ENCODE data around the gene WLS.

WLS gene

DNA sequence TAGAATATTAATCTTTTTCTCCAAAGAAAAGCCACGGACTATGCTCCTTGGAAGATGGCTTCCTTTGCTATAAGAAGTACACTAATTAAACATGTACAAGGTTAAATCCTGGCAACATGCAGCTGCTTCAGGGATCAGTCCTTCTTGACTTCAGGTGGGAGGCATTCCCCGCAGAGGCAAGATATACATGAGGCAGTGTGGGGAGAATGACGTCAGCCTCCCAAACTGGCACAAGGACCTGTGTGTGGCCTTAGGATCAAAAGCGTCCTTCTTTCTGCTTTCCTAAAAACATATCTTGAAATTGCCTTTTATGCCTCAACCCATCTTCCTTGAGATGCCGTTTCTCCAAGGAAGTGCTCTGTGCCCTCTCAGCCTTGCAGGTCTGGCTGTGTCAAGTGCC is 90.3 kb downstream of the WLS start:
- Histone ChIP-seq H3K4me1 (ENCODE audit: control insufficient read depth, insufficient read depth, low read length) (peaks cover 7% of the 10 kb centered on the region), H3K9me3 (ENCODE audit: control insufficient read depth, insufficient read depth, low read length) (no peaks in the 10 kb centered on the region), H3K27me3 (ENCODE audit: control insufficient read depth, insufficient read depth, low read length) (no peaks in the 10 kb centered on the region), H3K36me3 (ENCODE audit: control insufficient read depth, insufficient read depth, low read length) (no peaks in the 10 kb centered on the region), H3K9ac (ENCODE audit: low read depth, low read length) (no peak overlapping the region), H3K4me3 (ENCODE audit: low read depth, low read length) (no peak overlapping the region)

DNA sequence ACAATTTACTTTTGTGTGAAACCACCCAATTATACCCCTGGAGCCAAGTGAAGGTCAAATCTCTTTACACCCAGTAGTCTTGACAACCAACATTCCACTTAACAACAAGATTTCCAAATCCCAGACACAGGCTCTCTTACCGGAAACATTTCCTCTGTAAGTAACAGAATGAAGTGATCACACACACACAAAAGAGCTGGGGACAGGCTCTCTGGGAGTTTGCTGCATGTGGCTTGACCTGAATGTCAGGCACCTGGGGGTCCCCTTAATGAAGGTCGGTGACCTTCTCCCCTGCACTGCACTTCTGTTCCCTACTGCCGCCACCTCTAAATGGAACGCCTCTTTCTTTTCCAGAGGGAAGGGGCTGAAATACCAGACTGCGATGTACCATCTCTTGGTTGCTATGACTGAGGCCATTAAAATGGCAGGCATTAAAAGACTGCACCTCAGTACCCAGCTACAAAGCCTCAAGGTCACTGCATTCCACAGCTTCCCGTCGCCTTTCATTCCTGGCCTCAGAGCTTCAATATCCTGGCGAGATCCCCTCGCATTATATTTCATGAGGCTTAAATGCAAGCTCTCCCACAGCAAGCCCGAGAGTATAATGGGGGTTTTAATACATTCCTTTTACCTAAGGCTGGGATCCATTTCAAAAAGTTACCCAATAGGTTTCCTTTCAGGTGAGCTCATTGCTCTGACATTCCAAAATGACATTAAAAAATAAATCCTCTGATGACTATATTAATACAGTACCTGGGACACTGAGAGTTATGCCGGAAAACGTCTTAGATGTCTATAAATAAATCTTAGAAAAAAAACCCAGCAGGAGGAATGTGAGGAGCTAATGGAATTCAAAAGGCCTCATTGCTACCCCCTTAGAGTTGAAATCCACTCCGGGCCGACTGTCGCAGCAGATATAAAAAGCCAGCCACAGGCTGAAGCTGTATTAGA is 91.0 kb downstream of the WLS start:
- H3K9ac ChIP-seq (ENCODE audit: low read depth, low read length): no peak overlapping the region
- peaks cover 7% of the 10 kb centered on the region for H3K4me1 ChIP-seq (ENCODE audit: control insufficient read depth, insufficient read depth, low read length)
- no peak overlapping the region for H3K4me3 ChIP-seq (ENCODE audit: low read depth, low read length)
- no peaks in the 10 kb centered on the region for H3K9me3 ChIP-seq (ENCODE audit: control insufficient read depth, insufficient read depth, low read length)
- H3K27me3 ChIP-seq (ENCODE audit: control insufficient read depth, insufficient read depth, low read length): no peaks in the 10 kb centered on the region
- no peaks in the 10 kb centered on the region for H3K36me3 ChIP-seq (ENCODE audit: control insufficient read depth, insufficient read depth, low read length)

DNA sequence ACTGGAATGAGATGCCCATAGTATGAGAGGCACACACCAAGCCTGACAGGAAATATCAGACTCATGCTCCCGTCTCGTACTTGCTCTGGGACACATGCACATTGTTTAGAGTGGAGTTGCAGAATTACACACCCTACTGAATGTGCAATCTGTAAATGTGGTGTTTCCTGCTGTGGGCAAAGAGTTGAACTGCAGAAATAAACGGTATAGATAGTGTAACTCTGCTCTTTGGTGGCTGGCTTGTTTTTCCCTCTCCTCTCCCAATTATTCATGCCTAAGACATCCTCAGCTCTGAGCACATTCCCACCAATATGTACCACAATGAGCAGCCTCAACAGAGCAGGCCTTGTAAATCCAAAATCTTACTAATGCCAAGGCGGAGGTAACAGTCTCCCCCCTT is 91.8 kb downstream of the WLS start:
- Histone ChIP-seq H3K4me1 (ENCODE audit: control insufficient read depth, insufficient read depth, low read length) (peaks cover 7% of the 10 kb centered on the region), H3K27me3 (ENCODE audit: control insufficient read depth, insufficient read depth, low read length) (no peaks in the 10 kb centered on the region), H3K9ac (ENCODE audit: low read depth, low read length) (no peak overlapping the region), H3K36me3 (ENCODE audit: control insufficient read depth, insufficient read depth, low read length) (no peaks in the 10 kb centered on the region), H3K4me3 (ENCODE audit: low read depth, low read length) (no peak overlapping the region), H3K9me3 (ENCODE audit: control insufficient read depth, insufficient read depth, low read length) (no peaks in the 10 kb centered on the region)

DNA sequence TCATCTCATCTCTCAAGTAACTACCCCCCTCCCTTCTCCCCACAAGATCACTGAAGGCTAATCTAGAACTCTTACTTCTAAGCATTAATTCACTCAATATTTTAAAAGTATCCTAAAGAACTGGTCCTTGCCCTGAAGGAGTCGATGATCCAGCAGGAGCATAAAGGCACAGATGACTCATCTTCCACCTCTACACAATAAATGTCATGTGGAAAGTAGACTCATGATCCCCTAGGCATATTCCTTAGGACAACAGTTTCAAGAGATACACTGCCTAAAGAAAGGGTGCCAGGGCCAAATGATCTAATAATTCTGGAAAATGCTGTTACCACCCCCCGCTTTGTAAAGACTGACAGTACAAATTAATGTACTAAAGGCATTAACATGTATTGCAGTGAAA is 96.1 kb downstream of the WLS start:
- no peaks in the 10 kb centered on the region for H3K36me3 ChIP-seq (ENCODE audit: control insufficient read depth, insufficient read depth, low read length)
- no peaks in the 10 kb centered on the region for H3K9me3 ChIP-seq (ENCODE audit: control insufficient read depth, insufficient read depth, low read length)
- H3K9ac ChIP-seq (ENCODE audit: low read depth, low read length): no peak overlapping the region
- H3K4me1 ChIP-seq (ENCODE audit: control insufficient read depth, insufficient read depth, low read length): peaks cover 2% of the 10 kb centered on the region
- H3K4me3 ChIP-seq (ENCODE audit: low read depth, low read length): no peak overlapping the region
- no peaks in the 10 kb centered on the region for H3K27me3 ChIP-seq (ENCODE audit: control insufficient read depth, insufficient read depth, low read length)

DNA sequence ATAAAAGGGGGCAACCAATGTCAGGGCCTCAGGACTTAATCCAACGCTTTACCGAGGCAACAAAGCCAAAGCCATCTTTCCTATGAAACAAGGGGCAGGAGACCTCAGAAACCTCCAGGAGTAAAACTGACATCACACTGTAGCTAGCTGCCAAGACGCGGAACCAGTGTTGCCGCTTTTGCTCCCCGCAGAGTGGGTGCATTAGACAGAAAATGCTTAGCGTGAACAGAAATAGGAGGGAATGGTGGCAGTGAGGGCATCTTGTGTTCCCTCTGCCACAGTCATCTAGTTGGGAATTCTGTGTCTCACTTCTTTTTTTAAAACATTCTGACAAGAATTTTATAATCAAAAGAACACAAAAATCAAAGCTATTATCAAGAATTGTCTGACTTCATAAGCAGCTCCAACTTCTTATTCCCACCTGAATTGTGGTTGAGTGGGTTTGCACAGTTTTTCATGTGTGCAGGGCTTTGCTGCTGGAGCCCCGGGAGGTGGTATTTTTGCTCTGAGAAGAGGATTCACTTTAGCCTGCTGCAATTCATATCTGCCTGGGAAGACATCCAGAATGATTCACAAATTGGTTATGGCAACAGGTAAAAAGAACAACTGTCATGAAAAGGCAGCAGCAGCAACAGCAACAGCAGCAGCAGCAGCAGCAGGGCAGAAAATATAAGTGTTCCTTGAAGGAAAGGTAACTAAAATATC is 99.7 kb downstream of the WLS start:
- Histone ChIP-seq H3K27me3 (ENCODE audit: control insufficient read depth, insufficient read depth, low read length) (no peaks in the 10 kb centered on the region), H3K36me3 (ENCODE audit: control insufficient read depth, insufficient read depth, low read length) (no peaks in the 10 kb centered on the region), H3K4me3 (ENCODE audit: low read depth, low read length) (no peak overlapping the region), H3K4me1 (ENCODE audit: control insufficient read depth, insufficient read depth, low read length) (peaks cover 6% of the 10 kb centered on the region), H3K9ac (ENCODE audit: low read depth, low read length) (no peak overlapping the region), H3K9me3 (ENCODE audit: control insufficient read depth, insufficient read depth, low read length) (no peaks in the 10 kb centered on the region)

DNA sequence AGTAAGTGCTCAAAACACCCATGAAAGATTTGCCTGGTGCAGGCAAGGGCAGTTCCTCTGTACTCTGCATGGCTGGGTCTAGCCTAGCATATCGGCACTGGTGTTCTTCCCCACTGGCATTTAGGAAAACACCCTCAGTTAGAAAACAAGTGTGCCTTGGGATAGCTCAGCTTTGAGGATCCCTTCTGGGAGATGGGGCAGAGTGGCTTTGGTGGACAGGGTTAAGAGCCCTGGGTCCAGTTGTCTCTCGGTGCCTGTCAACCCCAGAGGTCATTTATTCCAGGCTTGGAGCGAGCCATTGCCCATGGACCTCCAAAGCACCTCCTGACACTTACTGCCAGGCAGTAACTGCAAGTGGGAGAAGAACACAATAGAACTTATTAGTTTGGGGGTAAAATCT is 101.1 kb downstream of the WLS start:
- Histone ChIP-seq H3K36me3 (ENCODE audit: control insufficient read depth, insufficient read depth, low read length) (no peaks in the 10 kb centered on the region), H3K4me3 (ENCODE audit: low read depth, low read length) (no peak overlapping the region), H3K4me1 (ENCODE audit: control insufficient read depth, insufficient read depth, low read length) (peaks cover 6% of the 10 kb centered on the region), H3K9ac (ENCODE audit: low read depth, low read length) (no peak overlapping the region), H3K9me3 (ENCODE audit: control insufficient read depth, insufficient read depth, low read length) (no peaks in the 10 kb centered on the region), H3K27me3 (ENCODE audit: control insufficient read depth, insufficient read depth, low read length) (no peaks in the 10 kb centered on the region)

DNA sequence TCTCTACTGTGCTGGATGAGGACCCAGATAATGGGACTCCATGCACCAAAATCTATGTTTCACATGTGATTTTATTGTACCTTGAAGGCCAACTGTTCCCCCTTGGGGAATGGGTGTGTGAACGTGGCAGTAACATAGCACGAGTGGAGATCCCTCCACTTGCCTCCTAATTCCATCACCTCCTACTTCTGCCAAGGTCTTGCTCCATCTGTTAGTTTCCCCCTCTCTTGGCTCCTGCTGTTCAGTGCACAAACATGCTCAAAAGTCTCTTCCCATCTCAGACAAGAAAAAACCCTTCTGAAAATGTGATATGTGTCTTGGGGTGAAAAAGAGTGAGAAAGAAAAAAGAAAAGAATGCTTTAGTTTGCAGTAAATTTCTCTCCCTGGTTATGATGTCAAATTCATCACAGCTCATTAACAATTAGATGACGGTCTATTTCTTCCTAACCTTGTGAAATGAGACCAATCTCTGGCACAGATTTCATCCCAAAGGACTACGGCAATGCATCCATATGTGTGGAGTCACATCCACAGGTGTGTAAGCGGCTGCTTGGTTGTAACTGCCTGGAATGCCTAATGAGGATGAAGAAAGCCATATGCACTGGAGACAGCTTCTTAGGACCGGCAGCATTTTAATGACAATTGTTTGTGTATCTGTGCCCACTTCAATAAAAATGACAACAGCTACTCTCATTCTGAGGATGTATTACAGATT is 102.6 kb downstream of the WLS start:
- peaks cover 6% of the 10 kb centered on the region for H3K4me1 ChIP-seq (ENCODE audit: control insufficient read depth, insufficient read depth, low read length)
- H3K9me3 ChIP-seq (ENCODE audit: control insufficient read depth, insufficient read depth, low read length): no peaks in the 10 kb centered on the region
- H3K27me3 ChIP-seq (ENCODE audit: control insufficient read depth, insufficient read depth, low read length): no peaks in the 10 kb centered on the region
- no peak overlapping the region for H3K4me3 ChIP-seq (ENCODE audit: low read depth, low read length)
- no peaks in the 10 kb centered on the region for H3K36me3 ChIP-seq (ENCODE audit: control insufficient read depth, insufficient read depth, low read length)
- H3K9ac ChIP-seq (ENCODE audit: low read depth, low read length): no peak overlapping the region

DNA sequence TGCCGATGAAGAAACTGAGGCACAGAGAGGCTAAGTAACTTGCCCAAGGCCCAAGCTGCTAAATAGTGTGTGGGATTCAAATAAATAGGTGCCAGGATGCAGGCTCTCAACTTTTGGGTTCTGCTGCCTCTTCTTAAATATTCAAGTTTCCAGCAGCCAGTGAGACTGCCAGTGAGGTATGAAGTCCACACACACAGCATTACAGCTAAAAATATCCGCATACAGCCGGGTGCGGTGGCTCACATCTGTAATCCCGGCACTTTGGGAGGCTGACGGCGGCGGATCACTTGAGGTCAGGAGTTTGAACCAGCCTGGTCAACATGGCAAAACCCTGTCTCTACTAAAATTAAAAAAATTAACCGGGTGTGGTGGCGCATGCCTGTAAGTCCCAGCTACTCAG is 103.5 kb downstream of the WLS start:
- Histone ChIP-seq H3K27me3 (ENCODE audit: control insufficient read depth, insufficient read depth, low read length) (no peaks in the 10 kb centered on the region), H3K9me3 (ENCODE audit: control insufficient read depth, insufficient read depth, low read length) (no peaks in the 10 kb centered on the region), H3K4me3 (ENCODE audit: low read depth, low read length) (no peak overlapping the region), H3K36me3 (ENCODE audit: control insufficient read depth, insufficient read depth, low read length) (no peaks in the 10 kb centered on the region), H3K4me1 (ENCODE audit: control insufficient read depth, insufficient read depth, low read length) (peaks cover 6% of the 10 kb centered on the region), H3K9ac (ENCODE audit: low read depth, low read length) (no peak overlapping the region)

DNA sequence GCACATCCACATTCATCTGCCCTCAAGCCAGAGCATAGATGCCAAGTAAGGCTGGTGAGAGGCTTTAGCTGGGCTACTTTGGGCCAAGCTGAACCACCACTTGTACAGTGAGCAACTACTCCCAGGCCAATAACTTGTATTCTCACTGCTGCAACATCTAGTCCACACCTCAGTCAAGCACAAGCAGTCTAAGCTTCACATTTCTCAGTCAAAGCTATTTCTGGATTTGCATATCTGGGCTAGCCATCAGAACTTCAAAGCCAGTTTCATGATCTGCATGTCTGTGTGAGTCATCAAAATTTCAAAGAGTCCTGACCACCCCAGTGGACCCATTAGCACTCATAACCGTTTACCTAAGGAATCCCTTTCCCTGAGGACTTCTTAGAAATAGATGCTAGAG is 104.2 kb downstream of the WLS start:
- Histone ChIP-seq H3K4me3 (ENCODE audit: low read depth, low read length) (no peak overlapping the region), H3K36me3 (ENCODE audit: control insufficient read depth, insufficient read depth, low read length) (no peaks in the 10 kb centered on the region), H3K9me3 (ENCODE audit: control insufficient read depth, insufficient read depth, low read length) (no peaks in the 10 kb centered on the region), H3K9ac (ENCODE audit: low read depth, low read length) (no peak overlapping the region), H3K27me3 (ENCODE audit: control insufficient read depth, insufficient read depth, low read length) (no peaks in the 10 kb centered on the region), H3K4me1 (ENCODE audit: control insufficient read depth, insufficient read depth, low read length) (peaks cover 6% of the 10 kb centered on the region)

DNA sequence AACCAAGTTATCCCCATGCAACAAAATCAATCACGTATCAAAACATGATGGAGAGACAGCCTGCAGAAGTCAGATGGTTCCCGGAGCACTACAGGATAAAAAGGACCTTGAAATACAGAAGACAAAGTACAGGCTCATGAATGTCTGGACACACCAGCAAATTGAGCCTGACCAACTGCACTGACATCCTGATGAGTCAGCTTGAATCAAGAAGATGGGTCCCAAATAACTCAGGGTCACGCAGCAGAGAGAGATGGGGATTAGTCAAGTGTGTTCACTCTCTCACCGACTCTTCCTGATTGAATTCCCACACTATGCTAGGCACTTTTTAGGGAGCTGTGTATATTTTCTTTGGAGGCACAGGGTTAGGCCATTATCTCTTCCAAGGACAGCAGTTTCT is 110.8 kb downstream of the WLS start:
- Histone ChIP-seq H3K4me3 (ENCODE audit: low read depth, low read length) (no peak overlapping the region), H3K9me3 (ENCODE audit: control insufficient read depth, insufficient read depth, low read length) (no peaks in the 10 kb centered on the region), H3K36me3 (ENCODE audit: control insufficient read depth, insufficient read depth, low read length) (no peaks in the 10 kb centered on the region), H3K27me3 (ENCODE audit: control insufficient read depth, insufficient read depth, low read length) (no peaks in the 10 kb centered on the region), H3K4me1 (ENCODE audit: control insufficient read depth, insufficient read depth, low read length) (no peaks in the 10 kb centered on the region), H3K9ac (ENCODE audit: low read depth, low read length) (no peak overlapping the region)

DNA sequence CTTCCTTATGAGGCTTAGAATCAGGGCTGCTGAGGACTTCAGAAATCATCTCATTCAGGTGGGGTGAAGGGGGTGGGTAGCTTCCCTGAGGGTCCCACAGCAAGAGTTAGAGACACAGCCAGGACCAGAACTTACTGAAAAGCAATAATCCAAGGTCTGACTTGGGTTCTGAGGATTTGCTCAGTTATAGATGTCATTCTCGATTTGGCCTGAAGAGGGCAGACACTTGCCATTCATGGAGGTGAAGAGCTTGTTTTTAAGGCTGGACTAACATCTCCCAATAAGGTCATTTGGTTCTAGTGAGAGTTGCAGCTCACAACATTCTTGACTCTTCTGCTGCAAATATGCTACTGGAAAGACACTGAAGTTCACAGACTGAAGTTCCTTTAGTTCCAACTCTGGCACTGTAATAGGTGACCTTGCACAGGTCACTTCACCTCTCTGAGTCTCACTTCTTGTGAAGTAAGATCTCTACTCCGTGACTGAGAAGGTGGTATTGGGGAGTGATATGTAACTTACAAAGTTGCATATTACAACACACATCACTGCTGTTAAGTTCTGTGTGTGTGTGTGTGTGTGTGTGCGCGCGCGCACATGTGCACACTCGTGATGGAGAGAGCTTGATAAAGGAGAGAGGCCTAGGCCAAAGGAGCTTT is 112.1 kb downstream of the WLS start:
- H3K9ac ChIP-seq (ENCODE audit: low read depth, low read length): no peak overlapping the region
- H3K27me3 ChIP-seq (ENCODE audit: control insufficient read depth, insufficient read depth, low read length): no peaks in the 10 kb centered on the region
- no peaks in the 10 kb centered on the region for H3K9me3 ChIP-seq (ENCODE audit: control insufficient read depth, insufficient read depth, low read length)
- H3K4me1 ChIP-seq (ENCODE audit: control insufficient read depth, insufficient read depth, low read length): no peaks in the 10 kb centered on the region
- no peaks in the 10 kb centered on the region for H3K36me3 ChIP-seq (ENCODE audit: control insufficient read depth, insufficient read depth, low read length)
- no peak overlapping the region for H3K4me3 ChIP-seq (ENCODE audit: low read depth, low read length)

Measured in iPS-15b (cell line).